Fibroblast of the aortic adventitia (primary cell): ENCODE data around the gene ZNF597. TPM values are rescaled to one million over a fixed set of nuclear protein-coding genes. Genes with fewer than 3 reads are reported as not detected.
A peak's percentile ranks its signal among the peaks of the same experiment; 100 is the strongest.

Source experiments
- DNase-seq: peaks from one replicate; pipeline ENCODE4 v3.0.0-alpha.2; 2010; ENCODE audit warnings: low read depth
- H3K4me3 ChIP-seq: 2 replicates; pipeline ENCODE4 v1.5.1; 2011; ENCODE audit warnings: low read depth, mild to moderate bottlenecking, control low read depth, low read length, moderate library complexity
- CTCF ChIP-seq: IDR thresholded peaks from 2 replicates; pipeline ENCODE4 v1.5.1; 2011; ENCODE audit warnings: mild to moderate bottlenecking, low read length, control low read depth, inconsistent platforms; ENCODE audit not compliant: insufficient read depth
- total RNA-seq: library from RNA; depleted of rRNA; stranded (reverse); fragments of >200 nt; gene quantifications from 2 replicates; pipeline ENCODE4 v1.2.3, GENCODE V29; 2012; ENCODE audit warnings: low replicate concordance

ZNF597 gene
- total RNA-seq, 1 donor, result 2.8 TPM

DNA sequence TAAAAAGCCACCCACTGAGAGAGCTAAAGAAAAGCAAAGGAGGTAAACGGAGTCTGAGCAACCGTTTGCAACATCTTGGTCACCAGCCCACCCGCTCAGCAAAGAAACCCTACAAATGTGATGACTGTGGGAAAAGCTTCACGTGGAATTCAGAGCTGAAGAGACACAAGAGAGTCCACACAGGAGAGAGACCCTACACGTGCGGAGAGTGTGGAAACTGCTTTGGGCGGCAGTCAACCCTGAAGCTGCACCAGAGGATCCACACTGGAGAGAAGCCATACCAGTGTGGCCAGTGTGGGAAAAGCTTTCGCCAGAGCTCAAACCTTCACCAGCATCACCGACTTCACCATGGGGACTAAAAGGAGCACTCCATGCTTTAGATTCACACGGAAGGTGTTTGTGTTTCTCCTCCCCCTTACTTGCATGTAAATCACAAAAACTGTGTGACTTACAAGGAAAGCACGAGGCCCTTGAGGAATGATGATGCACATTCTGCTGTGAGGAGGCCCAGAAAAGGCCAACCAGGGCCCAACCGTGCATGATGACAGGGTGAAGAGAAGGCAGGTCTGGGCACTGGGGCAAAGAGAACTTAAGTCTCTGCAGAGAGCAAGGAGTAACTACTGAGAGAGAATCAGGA lies 34.6 kb downstream of the ZNF597 start:
- no peak for DNase-seq
- H3K4me3 ChIP-seq, result no peak overlapping the region
- no peak for TF ChIP-seq CTCF

DNA sequence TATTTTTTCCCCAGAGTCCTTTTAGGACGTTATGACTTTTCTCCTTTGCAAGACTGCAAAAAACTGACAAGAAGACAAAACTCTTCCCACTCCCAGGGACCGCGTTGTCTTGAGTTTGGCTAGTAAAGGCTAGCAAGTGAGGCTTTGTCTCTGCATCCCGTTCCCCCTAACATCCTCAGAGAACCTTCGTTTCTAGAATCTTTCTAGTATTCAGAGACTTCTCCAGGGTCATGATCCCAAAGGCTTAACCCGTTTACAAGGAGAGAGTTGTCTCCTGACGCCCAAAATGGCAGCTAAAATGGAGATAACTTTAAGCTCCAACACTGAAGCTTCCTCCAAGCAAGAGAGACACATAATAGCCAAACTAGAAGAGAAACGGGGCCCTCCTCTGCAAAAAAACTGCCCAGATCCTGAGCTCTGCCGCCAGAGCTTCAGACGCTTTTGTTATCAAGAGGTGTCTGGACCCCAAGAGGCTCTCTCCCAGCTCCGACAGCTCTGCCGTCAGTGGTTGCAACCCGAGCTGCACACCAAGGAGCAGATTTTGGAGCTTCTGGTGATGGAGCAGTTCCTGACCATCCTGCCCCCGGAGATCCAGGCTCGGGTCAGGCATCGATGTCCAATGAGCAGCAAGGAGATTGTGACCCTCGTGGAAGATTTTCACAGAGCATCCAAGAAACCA lies 41.4 kb downstream of the ZNF597 start:
- DNase-seq, result peak; percentile 34
- no peak for TF ChIP-seq CTCF
- H3K4me3 ChIP-seq, result peak overlapping the region; percentile 87

GRCh38 chr16:3400779-3401688 lies 42.3 kb downstream of the ZNF597 start, which contains the start of the genes ZNF174 and ZSCAN32:
Gene ZNF174 (plus strand): TSS chr16:3401215. CDS start chr16:3402005, 790 bp downstream.
Gene ZSCAN32 (minus strand): TSS chr16:3401004. CDS start chr16:3397557, 3,447 bp downstream.
- H3K4me3 ChIP-seq, result peak within 1 kb of the TSS; percentile 92
- DNase-seq, result peak; percentile 99
- no peak for TF ChIP-seq CTCF

GRCh38 chr16:3400446-3400778 lies 42.9 kb downstream of the ZNF597 start:
- DNase-seq, result no peak
- peak overlapping the region; percentile 92 for H3K4me3 ChIP-seq
- TF ChIP-seq CTCF, result no peak

- no peak overlapping the region for H3K4me3 ChIP-seq
- TF ChIP-seq CTCF, result no peak
- DNase-seq, result no peak
Observed at GRCh38 chr16:3389663-3390338, 53.5 kb downstream of the ZNF597 start.

- no peak for TF ChIP-seq CTCF
- DNase-seq, result no peak
- no peak overlapping the region for H3K4me3 ChIP-seq
Observed at GRCh38 chr16:3388325-3388724, 55.0 kb downstream of the ZNF597 start.
